Measurements from ENCODE around the gene AKAP8L. TPM values are rescaled to one million over a fixed set of nuclear protein-coding genes. Genes with fewer than 3 reads are reported as not detected.

AKAP8L gene
- total and polyA plus RNA-seq, 2 of the 8 experiments (the other 6 are each of a cell fraction or from before 2014, with no cell fraction given): 75.1 to 138 TPM

DNA sequence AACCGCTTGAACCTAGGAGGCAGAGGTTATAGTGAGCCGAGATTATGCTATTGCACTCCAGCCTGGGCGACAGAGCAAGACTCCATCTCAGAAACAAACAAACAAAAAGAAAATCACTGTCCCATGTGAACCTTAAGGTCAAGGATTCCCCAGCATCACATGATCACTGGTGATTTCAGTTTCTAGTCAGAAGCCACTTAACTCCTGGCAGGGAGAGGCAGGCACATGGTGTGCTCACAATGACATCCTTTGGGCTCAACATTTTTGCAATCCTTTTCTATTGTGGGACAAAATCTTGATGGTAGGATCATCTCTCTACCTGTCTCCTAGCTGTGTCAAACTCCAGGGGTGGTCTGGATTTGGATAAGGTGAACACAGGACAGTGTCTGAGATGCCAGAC lies 51.3 kb downstream of the AKAP8L start (continued):
- no peak for TF ChIP-seq SUZ12 (IDR thresholded peaks at IDR 0.05; ENCODE audit: low read length)
- TF ChIP-seq CTBP2 (IDR thresholded peaks at IDR 0.05; ENCODE audit: borderline replicate concordance, insufficient read depth, insufficient read length, low read length): no peak
- TF ChIP-seq CTCF (IDR thresholded peaks at IDR 0.05; ENCODE audit: control extremely low read depth in 1 of 3, insufficient read depth in 1 of 3, low read depth in 1 of 3, low read length in 3 of 3): no peak
- no peak for TF ChIP-seq TBP (IDR thresholded peaks at IDR 0.05; ENCODE audit: low read depth, low read length)
- TF ChIP-seq POLR2AphosphoS5 (IDR thresholded peaks at IDR 0.05; ENCODE audit: low read depth, low read length): no peak
- no peak for TF ChIP-seq CREB1 (IDR thresholded peaks at IDR 0.05)

Data from H1 (cell line).